Thoracic aorta (tissue), 2 donors: ENCODE results near the gene ENTPD8. TPM values are rescaled to one million over a fixed set of nuclear protein-coding genes. Genes with fewer than 3 reads are reported as not detected.

Experiments used
- ATAC-seq: fragments of 150-250 bp; one replicate; pipeline ENCODE4 v1.8.0; 2017; ENCODE audit warnings: low read depth; ENCODE audit not compliant: insufficient number of reproducible peaks, low FRiP score
- DNase-seq: peaks from one replicate; pipeline ENCODE4 v3.0.0-alpha.2; 2020; ENCODE audit warnings: low spot score
- H3K27ac ChIP-seq, 2 donors: fragments of 200-600 bp; sonication (generic); 1 replicate in 1 of 2; 2 replicates in 1 of 2; pipeline ENCODE4 v1.5.1; 2016; ENCODE audit warnings: mild to moderate bottlenecking in 2 of 2, moderate library complexity in 2 of 2
- H3K27me3 ChIP-seq: fragments of 200-600 bp; sonication (generic); replicated peaks from 2 replicates; pipeline ENCODE4 v1.6.0; 2016; ENCODE audit warnings: mild to moderate bottlenecking; ENCODE audit not compliant: insufficient read depth
- H3K36me3 ChIP-seq: fragments of 200-600 bp; sonication (generic); one replicate; pipeline ENCODE4 v1.5.1; 2016
- H3K4me1 ChIP-seq, 2 donors: fragments of 200-600 bp; sonication (generic); 1 replicate in 1 of 2; 2 replicates in 1 of 2; pipeline versions ENCODE4 v1.5.1 to v1.6.0; 2016; ENCODE audit warnings: low read depth in 2 of 2, mild to moderate bottlenecking in 1 of 2; ENCODE audit not compliant: control insufficient read depth in 1 of 2
- H3K4me3 ChIP-seq: fragments of 200-600 bp; sonication (generic); 2 replicates; pipeline ENCODE4 v1.5.1; 2016; ENCODE audit warnings: mild to moderate bottlenecking
- H3K9me3 ChIP-seq: fragments of 200-600 bp; sonication (generic); 2 replicates; pipeline ENCODE4 v1.5.1; 2016
- CTCF ChIP-seq: fragments of 200-600 bp; sonication (generic); IDR thresholded peaks from one replicate; pipeline ENCODE4 v1.5.1; 2019; ENCODE audit warnings: antibody characterized with exemption
- total RNA-seq, 2 donors: library from RNA; depleted of rRNA; stranded (reverse); fragments of >200 nt; gene quantifications; one replicate each; pipeline versions ENCODE4 v1.1.0 to v1.2.3, GENCODE V29; 2016

ENTPD8 gene
- total RNA-seq, 2 donors from 2014 or later, result not detected

- DNase-seq, result no peak
- Histone ChIP-seq H3K9me3 (no peaks in the 10 kb centered on the region), H3K4me1 (peaks cover 23 to 40% of the 10 kb centered on the region in 2 donors), H3K36me3 (peaks cover 5% of the 10 kb centered on the region), H3K27ac (peak overlapping the region; percentile 61 to 97), H3K4me3 (peak overlapping the region; percentile 97), H3K27me3 (no peaks in the 10 kb centered on the region)
- no peak for ATAC-seq
- no peak for TF ChIP-seq CTCF
These were observed 18.6 kb upstream of the ENTPD8 start for GRCh38 chr9:137459601-137460362.

GRCh38 chr9:137459152-137459600 is 18.0 kb upstream of the ENTPD8 start, which contains the start of gene NSMF:
Gene NSMF (minus strand): TSS chr9:137459334. CDS start chr9:137459102, 232 bp downstream.
- peaks cover 5% of the 10 kb centered on the region for H3K36me3 ChIP-seq
- ATAC-seq (peak; percentile 64), DNase-seq (peak; percentile 74)
- no peaks in the 10 kb centered on the region for H3K27me3 ChIP-seq
- peaks cover 28 to 46% of the 10 kb centered on the region in 2 donors for H3K4me1 ChIP-seq
- TF ChIP-seq CTCF, result no peak
- H3K27ac ChIP-seq, result peak within 1 kb of the TSS; percentile 97 to 99
- no peaks in the 10 kb centered on the region for H3K9me3 ChIP-seq
- H3K4me3 ChIP-seq, result peak within 1 kb of the TSS; percentile 97

- no peaks in the 10 kb centered on the region for H3K27me3 ChIP-seq
- peak overlapping the region; percentile 97 for H3K4me3 ChIP-seq
- H3K27ac ChIP-seq, result peak overlapping the region; percentile 97 to 99
- TF ChIP-seq CTCF, result no peak
- H3K4me1 ChIP-seq, result peaks cover 28 to 51% of the 10 kb centered on the region in 2 donors
- no peak for DNase-seq
- H3K36me3 ChIP-seq, result peaks cover 8% of the 10 kb centered on the region
- no peaks in the 10 kb centered on the region for H3K9me3 ChIP-seq
- peak; percentile 27 for ATAC-seq
These were observed 17.3 kb upstream of the ENTPD8 start for GRCh38 chr9:137458194-137459151.

- peak overlapping the region; percentile 97 to 99 for H3K27ac ChIP-seq
- no peaks in the 10 kb centered on the region for H3K9me3 ChIP-seq
- ATAC-seq, result no peak
- DNase-seq, result no peak
- peaks cover 11% of the 10 kb centered on the region for H3K36me3 ChIP-seq
- H3K4me1 ChIP-seq, result peaks cover 28 to 52% of the 10 kb centered on the region in 2 donors
- peak; percentile 54 for TF ChIP-seq CTCF
- H3K27me3 ChIP-seq, result no peaks in the 10 kb centered on the region
- peak overlapping the region; percentile 97 for H3K4me3 ChIP-seq
These were observed 16.4 kb upstream of the ENTPD8 start for GRCh38 chr9:137457406-137458193.
